GM18867 (cell line): ENCODE results near the gene PNKD.
A peak's percentile ranks its signal among the peaks of the same experiment; 100 is the strongest.
"Not testable (repeated sequence)": the region's sequence is repeated elsewhere in the genome, so short reads cannot be mapped to it uniquely, and the experiment has no call there.

Experiments used
- ATAC-seq: cut with Tn5 transposase; IDR thresholded peaks from one replicate; pipeline ENCODE4 v1.9.1; 2021; ENCODE audit warnings: mild to moderate bottlenecking, moderate library complexity; ENCODE audit not compliant: unreplicated experiment

The PNKD gene

DNA sequence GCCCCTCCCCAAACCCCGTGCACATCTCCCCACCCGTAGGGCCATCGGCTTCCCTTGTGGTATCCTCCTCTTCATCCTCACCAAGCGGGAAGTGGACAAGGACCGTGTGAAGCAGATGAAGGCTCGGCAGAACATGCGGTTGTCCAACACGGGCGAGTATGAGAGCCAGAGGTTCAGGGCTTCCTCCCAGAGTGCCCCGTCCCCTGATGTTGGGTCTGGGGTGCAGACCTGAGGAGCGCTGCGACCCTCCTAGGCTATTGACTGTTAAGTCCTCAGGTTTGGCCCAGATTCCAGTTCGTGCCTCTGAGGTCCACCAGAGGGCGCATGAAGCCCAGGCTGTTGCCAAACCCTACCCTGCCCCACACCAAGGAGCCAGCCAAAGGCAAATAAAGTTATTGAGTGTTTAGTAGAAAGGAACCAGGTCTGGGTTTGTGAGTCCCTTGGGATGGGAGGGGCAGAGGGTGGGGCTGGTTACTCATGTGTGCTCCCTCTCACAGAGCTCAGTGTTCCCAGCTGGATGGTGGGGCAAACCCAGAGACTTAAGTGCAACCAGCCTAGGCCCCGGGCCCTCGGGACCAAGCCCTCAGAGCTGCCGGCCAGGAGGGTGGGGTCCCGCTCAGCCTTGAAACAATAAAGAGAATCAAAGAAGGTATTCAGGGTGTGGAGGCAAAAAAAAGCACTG is 2.4 kb downstream of the PNKD start:
- ATAC-seq, result peak; percentile 24

DNA sequence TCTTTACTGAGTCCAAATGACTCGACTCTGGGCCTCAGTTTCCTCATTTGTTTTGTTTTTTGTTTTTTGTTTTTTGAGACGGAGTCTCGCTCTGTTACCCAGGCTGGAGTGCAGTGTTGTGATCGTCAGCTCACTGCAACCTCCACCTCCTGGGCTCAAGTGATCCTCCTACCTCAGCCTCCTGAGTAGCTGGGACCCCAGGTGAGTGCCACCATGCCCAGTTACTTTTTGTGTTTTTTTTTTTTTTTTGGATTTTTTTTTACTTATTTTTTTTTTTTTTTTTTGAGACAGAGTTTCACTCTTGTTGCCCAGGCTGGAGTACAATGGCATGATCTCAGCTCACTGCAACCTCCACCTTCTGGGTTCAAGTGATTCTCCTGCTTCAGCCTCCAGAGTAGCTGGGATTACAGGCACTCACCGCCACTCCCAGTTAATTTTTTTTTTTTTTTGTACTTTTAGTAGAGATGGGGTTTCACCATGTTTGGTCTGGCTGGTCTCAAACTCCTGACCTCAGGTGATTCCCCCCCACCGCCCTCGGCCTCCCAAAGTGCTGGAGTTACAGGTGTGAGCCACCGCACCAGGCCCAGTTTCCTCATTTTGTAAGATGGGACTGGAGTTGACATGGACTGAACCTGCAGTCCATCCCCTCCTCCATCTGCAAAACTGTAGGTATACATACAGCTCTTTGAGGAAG is 3.0 kb downstream of the PNKD start:
- not testable (repeated sequence) for ATAC-seq

- no peak for ATAC-seq
Observed at GRCh38 chr2:218273908-218274249, 3.6 kb downstream of the PNKD start.

DNA sequence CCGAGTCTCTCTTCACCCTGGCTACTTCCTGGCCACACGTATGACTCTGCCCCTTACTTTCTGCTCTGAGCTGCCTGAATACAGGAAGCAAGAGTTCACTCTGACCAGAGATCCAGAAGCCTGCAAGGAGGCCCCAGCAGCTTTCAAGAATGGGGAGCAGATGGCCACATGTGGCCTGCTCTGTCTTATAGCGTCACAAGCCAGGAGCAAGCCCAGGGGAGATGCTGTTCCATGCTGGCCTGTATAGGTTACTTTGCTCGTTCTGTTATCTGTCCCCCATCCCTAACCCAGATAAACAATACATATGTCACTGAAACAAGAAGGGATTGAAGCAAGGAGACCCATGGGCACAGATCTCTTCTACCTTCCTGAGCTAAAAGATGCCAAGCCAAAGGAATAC is 4.3 kb downstream of the PNKD start:
- ATAC-seq, result no peak

GRCh38 chr2:218275371-218276072 is 5.2 kb downstream of the PNKD start:
- no peak for ATAC-seq

- ATAC-seq, result no peak
Observed at GRCh38 chr2:218276986-218277755, 6.9 kb downstream of the PNKD start.

DNA sequence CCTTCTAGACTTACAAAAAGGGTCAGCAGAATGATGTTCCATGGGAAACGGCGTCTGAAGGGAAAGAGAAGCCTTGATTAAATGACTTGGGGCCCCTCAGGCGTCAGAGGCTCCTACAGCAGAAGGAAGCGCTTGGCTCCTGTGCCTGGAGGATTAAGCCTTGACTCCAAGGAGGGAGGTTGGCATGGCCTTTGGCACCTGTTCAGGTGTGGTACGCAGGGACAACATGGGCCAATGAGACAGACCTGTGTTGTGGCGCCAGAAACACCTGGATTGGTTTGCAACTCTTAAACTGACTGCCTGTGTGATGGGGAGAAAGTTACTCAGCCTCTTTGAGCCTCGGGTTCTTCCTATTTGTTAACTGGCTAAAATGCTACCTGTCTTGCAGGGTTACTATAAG is 7.6 kb downstream of the PNKD start:
- ATAC-seq, result no peak

DNA sequence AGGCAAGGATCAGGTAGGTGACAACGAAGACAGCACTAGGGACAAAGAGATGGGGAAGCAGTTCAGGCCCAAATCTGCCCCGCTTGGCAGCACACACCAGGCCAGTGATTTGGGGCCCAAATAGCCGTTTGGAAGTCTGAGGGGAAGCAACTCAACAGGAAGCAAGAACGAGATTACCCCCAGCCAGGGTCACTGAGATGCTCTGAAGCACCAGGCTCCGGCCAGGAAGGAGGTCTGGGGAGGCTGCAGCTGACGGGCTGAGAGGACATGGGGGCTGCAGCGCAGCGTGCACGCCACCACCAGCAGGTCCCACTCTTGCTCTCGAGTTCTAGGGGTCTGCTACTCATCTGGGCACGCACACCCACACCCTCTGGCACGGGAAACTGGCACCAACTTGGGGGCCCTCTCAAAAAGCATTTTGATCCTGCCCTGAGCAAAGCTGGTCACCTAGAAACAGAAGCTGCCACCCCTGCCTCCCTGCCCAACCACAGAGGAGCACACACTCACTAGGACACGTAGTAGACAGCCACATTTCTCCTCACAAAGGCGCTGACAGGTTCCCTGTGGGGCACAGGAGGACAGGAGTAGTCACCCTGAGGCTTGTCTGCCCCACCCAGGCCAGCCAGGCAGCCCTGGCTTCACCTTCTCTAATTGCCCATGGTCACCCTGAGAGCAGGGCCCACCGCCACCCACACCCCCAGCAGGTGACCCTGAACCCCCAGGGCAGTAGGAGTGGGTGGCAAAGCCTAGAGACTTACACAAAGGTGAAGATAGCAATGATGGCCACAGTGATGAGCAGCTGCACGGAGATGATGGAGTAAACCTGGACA is 8.4 kb downstream of the PNKD start:
- no peak for ATAC-seq

- no peak for ATAC-seq
Observed at GRCh38 chr2:218280260-218280870, 10.0 kb downstream of the PNKD start.

DNA sequence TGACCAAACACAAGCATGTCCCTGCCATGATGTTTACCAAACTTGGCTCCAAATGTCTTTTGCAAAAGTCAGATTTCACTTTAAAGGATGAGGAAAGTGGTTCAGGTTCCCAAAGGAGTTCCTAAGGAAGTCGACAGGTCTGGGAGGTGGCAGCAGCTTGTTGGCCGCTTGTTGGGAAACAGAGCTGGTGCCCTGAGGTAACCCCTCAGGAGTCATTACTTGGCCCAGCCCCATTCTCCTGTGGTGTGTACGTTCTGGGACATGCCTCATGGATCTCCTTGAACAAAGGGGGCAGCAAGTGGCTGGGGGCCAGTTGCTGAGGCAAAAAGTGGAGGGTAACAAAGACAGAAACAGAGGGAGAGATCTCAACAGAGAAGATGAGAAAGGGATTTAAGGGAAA is 11.1 kb downstream of the PNKD start:
- no peak for ATAC-seq

GRCh38 chr2:218282173-218282991 is 12.1 kb downstream of the PNKD start:
- ATAC-seq, result no peak

DNA sequence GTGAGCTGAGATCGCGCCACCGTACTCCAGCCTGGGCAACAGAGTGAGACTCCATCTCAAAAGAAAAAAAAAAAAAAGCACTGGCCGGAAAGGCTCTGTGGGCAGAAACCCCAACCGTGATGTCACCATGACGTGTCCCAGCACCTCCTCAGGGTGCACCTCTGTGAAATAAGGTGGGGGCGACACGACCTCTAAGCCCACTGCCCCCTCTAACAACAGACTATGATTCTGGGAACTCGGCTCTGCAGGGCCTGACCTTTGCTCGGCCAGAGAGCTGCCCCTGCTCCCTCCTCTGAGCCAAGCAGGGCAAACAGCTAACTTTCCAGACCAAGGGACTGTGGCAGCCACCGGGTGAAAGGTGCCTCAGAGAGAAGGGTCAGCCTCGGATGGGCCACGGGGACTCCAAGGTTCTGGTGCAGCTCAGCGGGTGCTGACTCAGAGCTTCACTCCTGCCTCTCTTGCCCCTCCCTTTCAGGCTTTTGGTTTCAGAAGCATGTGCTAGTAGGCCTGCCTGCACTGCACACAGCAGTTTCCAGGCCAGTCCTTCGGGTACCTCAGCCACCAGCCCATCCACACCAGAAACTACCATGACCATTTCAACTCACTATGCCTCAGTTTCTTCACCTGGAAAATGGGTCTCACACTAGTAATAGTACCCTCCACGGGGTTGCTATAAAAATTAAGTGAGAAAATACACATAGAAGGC is 13.9 kb downstream of the PNKD start:
- peak; percentile 74 for ATAC-seq

DNA sequence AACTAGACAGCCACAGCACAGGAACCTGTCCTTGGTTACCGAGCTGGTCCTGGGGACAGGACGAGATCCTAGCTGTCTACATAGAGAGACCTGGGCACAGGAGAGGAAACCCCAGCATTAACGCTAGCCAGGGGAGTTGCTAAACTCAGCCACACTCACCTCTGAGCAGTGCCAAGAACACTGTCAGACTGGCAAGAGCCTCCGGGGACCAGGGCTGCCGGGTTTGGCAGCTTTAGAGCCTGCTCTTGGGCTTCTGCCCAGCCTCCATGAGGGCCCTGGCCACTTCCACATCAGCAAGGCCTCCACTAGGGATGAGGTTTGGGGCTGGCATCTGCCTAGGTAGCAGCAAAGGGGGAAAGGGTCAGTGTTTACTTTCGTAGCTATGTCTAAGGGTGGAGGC is 15.3 kb downstream of the PNKD start:
- ATAC-seq, result no peak

DNA sequence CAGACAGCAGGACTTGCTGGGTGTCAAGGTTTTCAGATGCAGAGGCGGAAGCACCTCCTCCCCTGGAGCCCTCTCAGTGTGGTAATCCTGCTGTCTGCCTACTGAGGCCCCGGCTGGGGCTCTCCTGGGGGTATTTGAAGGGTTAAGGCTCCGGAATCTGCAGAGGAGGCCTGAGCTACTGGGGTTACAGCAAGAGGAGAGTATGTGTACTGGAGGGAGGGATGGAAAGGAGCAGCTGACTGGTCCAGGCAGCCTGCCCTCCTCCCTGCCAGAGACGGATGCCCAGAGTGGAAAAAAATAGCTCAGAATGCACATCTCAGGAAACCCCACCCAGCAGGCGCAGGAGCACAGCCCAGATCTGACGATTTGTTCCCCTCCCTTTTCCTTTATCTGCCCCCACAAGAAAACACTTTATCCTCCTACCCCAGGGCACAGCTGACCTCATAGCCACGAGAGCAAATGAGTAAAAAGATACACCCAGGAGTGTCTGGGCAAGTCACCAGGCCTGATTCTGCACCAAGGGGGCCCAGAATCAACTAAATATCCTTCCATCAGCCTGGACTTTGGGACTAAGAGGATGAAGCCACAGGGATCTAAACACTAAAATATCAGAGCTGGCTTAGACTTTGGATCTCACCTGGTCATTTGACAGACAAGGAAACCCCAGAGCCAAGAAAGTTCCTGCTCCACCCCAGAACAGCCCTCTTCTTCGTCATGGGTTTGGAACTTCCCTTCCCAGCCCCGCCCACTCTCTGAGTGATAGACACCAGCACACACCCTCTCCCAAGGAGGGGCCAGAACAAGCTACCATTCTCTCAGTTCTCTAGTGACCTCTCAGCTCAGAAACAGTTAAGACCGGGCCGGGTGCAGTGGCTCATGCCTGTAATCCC is 16.5 kb downstream of the PNKD start:
- ATAC-seq, result peak; percentile 59

- ATAC-seq, result no peak
Observed at GRCh38 chr2:218289639-218290315, 19.5 kb downstream of the PNKD start.

DNA sequence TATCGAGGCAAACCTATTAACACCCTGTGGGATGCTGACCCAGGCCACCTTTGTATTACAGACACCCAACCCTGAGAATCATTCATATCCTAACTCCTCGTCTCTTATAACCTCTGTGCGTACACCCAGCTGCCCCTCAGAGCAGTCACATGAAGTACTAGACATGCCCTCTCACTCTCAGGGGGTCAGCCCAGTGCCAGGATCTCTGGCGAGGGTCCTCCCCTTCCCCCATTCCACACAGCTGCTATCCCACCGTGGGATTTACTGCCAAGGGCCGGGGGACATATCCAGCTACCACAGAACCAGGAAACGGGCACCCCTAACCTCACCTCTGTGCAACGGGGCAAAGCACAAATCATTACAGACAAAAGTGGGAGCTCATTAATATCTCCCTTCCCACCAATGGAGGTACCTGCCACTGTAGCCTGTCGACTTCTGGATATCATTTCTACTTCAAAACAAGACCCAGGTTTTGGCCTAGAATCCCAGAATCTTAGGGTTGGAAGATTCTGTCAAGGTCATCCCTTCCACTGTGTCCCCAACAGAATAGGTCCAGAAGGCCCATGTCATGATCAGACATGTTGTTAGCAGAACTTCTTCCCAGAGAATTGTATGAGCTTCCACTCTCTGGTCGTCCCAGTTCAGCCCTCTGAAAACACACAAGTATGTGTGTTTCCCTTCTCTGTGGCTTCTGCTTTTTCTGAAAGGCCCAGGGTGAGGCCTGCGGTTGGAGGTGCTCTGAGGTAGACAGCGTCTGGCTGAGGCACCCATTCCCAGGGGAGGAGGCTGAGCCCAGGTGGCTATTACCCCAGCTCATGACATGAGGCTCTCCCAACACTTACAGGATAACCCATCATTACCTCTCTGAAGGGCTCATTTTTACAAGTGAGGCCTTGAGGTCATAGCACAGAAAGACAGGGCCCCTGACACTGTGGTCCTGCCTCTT is 20.3 kb downstream of the PNKD start:
- ATAC-seq, result peak; percentile 51
